HG03135 (cell line): ENCODE measurements around the gene IL36RN.

ENCODE experiments used
- ATAC-seq: cut with Tn5 transposase; IDR thresholded peaks from one replicate; pipeline ENCODE4 v1.9.1; 2021; ENCODE audit warnings: mild to moderate bottlenecking, moderate library complexity; ENCODE audit not compliant: unreplicated experiment

The IL36RN gene

DNA sequence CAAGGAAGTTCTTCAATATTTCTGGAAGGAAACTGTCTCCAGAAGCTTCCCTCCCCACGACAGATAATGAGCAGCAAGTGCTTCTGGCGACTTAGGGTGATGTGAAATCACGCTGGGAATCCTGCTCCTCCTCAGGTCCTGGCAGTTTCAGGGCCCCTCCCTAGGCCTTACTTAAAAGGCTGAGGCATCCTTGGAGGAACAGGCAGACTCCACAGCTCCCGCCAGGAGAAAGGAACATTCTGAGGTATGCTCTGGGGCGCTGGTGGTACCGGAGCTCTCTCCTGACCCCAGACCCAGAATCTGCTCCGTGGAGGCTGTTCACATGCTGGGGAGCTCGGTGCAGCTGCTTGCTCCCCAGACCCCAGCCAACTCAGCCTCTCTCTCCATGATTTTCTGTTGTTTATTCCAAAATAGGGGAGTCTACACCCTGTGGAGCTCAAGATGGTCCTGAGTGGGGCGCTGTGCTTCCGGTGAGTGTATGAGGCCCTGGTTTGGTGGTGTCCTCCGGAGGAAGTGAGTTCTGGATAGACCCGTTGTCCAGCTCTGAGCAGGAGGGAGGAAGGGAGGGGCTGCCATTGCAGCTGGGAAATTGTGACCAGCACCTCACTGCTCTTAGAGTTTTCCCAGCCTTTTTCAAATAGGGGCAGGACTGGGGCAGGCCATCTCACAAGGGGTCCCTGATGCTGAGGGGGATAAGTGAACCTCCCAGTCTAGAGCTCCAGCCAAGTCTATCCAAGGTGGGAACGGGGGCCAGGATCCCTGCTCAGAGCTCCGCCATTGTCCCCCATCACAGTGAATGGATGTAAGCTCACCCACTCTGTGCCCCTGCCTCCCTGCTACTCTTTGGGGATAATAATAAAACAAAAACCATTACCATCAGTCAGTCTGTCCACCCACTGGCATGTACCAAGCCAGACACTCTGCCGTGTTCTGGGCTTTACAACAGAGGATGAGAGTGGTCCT is at the start of gene IL36RN:
IL36RN (plus strand) TSS at position 201 of the 963 bp plus-strand sequence; CDS start at position 442, 241 bp downstream.
- no peak for ATAC-seq

DNA sequence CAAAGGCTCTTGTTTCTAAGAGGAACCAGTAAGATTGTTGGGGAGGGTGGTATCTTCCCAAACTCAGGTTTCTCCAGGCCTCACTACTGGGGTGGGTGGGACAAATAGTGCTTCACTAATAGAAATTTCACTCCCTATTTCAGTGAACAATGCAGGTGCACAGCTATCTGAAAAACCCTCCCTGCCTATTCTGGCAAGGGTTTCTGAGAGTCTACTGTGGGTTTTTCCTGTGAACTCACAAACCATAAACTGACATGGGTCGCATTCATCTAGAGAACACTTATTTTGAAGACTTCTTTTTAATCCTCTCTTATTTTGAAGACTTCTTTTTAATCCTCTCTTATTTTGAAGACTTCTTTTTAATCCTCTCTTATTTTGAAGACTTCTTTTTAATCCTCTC is 49.4 kb upstream of the IL36RN start:
- ATAC-seq, result no peak

DNA sequence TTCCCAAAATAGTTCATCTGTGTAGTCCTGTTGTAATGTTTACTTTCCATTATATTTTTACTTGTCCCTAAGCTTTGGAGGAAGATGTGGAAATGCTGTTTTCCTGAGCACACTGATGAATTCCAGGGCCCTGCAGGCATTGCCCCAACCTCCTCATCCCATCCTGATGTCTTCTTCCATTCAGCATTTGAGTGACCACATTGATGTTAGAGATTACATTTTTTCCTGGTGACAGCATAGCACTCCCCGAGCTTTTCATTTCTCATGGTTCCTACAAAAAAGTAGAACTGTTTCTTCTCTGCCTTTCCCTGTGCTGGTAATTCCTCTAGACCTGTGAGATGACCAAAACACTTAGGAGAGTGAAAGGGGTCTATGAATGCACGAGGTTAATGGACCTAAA is 48.9 kb upstream of the IL36RN start:
- ATAC-seq, result no peak

DNA sequence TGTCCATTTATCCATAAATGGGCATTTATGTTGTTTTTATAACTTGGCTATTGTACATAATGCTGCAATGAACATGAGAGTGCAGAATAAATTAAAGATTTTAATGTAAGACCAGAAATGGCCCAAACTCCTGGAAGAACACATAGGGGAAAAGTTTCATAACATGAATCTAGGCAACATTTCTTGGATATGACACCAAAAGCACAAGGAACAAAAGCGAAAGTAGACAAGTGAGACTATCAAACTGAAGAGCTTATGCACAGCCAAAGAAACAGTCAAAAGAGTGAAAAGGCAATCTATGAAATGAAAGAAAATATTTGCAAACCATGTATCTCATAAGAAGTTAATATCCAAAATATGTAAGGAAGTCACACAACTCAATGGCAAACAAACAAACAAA is 47.9 kb upstream of the IL36RN start:
- ATAC-seq, result no peak

DNA sequence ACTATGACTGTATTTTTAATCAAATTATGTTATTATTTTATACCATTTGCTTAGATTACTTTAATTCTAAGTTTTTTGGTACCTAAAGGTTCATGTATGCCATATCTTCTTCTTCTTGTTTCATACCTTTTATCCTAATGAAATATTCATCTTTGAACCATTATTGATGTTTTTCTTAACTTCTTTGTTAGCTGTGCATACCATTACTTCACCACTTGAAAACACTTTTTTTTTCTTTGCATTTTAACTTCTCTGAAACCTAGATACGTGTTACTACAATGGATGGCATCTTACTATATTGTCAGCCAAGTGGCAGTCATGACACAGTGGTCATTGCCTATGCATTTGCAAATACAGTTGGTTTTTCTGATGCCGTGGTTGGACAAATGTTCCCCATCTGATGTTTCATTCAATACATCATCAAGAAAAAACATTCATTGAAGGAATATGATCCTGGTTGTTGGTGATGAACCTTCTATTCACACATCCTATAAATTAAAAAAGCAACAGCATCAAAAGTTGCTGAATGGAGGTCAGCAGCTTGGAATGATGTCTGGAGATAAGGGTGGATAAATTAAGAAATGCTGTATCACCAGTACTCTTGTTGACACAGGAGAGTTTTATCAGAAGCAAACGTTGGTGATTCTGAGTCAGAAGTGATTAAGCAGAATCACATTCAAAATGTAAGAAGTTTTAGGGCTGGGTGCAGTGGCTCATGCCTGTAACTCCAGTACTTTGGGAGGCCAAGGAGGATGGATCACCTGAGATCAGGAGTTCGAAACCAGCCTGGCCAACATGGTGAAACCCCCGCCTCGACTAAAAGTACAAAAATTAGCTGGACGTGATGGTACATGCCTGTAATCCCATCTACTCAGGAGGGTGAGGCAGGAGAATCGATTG is 46.3 kb upstream of the IL36RN start:
- no peak for ATAC-seq

DNA sequence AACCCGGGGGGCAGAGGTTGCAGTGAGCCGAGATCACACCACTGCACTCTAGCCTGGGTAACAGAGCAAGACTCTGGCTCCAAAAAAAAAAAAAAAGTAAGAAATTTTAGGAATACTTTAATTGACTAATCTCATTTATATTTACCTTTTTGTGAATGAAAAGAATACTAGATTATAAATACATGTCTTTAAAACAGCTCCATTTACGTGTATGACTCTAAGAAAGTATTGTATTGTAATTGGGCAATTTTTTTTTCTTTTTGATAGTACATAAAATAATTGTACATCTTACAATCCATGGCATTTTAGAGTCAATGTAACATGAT is 45.7 kb upstream of the IL36RN start:
- ATAC-seq, result no peak

DNA sequence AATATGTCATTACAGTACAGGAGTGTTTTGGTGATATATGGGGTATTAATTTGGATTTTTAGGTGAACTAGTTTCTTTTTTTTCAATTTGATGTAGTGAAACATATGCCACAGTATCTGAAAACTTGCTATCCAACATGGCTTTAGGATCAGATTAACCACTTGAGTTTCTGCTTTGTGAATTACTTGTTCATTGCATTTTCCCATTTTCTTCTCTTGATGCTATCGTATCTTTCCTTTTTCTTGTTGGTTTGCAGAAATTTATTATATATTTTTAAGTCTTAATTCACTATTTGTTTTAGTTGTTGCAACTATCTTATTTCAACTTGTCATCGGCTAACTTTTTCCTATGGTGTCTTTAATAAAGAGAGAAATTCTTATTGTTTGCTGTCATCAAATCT is 44.9 kb upstream of the IL36RN start:
- ATAC-seq, result no peak

DNA sequence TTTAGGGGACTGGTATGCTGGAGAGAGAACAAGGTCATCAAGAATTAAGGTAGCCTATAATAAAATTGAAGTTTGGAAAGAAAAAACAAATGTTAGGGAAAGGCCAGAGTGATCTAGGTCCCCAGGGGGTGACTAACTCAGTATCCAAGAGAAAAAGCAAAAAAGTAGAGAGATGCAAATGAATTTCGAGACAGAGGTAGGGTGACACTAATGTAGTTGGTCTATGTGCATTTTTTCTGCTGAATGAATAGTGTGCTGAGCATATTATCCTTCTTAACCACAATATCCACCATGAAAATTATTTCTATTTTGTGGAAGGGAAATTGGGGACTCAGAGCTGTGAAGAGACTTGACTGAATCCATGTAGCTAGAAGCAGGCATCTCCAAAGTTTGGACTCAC is 44.0 kb upstream of the IL36RN start:
- no peak for ATAC-seq

DNA sequence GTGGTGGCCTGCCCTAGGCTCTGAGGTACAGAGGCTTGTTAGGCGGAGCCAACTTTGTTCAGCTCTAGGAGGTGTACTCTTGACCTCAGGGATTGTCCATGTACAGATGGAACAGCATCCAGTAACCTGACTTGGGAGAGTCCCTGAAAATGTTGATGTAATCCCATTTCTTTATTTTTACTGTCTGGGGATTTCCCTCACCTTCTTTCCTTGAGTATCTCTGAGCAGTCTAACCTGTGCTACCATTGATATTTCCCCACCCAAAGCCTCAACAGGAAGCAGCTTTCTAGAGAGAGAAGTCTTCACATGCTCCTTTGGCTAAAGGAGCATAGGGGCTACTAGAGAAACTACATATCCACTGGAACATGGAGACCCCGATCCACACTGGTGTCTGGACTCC is 43.3 kb upstream of the IL36RN start:
- ATAC-seq, result no peak

DNA sequence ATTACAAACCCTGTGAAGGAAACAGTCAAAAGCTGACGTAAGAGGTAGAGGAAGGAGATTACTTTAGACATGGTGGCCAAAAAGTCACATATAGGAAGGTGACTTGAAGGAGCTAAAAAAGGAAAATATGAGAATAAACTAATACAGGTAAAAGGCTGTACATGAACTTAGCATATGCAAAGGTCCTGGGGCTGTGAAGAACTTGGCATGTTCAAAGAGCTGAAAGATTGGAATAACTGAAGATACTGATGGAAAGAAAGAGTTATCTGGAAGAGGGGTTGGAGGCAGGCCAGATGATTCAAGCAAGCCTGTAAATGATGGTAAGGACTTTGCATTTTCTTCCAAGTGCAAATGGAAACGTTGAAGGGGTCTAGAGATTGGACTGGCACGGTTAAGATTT is 40.5 kb upstream of the IL36RN start:
- no peak for ATAC-seq

DNA sequence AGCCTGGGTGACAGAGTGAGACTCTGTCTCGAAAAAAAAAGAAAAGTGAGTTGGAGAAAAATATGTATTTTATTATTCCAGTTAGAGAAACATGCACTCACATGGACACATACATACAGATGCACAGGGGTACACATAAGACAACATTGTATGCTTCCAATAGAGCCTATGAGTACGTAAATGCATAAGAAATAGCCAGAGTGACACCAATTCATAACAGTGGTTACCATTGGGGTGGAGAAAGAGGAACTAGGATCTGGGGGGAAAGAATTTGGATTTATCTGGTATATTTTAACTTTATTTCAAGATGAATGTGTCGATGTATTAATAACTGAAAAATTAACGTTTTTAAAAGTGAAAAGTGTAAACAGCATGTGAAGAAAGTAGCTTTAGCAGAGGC is 37.7 kb upstream of the IL36RN start:
- no peak for ATAC-seq

DNA sequence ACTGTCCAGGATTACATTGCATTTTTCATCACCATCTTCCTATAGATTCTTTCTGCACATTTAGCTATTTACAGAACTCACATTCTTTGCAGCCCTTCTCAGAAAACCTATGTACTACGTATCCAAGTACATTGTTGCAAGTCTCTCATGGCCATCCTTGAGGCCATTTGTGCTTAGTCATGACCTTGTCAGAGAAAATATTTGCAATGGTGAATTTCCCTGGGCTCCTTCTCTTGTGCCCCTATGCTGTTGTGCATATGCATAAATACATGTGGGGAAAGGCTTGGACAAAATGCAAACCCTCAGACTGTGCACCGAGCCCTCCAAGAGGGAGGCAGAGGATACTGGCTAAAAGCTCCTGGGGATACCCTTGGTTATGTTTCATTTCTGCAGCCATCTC is 34.2 kb upstream of the IL36RN start:
- ATAC-seq, result no peak

DNA sequence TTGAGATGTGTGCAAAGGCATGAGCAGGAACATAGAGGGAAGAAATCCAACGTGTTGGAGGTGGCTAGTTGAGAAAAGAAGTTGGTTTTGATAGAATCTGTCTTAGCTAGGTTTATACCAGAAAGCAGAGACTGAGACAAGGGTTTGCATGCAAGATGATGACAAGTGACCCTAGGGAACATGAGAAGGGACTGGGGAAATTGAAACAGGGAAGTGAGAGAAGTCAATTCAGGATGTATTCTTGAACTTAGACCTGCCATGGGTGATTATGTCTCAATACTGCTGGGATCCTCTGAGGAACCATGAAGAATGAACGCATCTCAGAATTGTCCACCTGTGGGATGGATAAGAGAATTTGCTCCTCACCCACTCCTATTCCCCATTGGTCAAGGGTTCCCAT is 33.3 kb upstream of the IL36RN start:
- no peak for ATAC-seq

DNA sequence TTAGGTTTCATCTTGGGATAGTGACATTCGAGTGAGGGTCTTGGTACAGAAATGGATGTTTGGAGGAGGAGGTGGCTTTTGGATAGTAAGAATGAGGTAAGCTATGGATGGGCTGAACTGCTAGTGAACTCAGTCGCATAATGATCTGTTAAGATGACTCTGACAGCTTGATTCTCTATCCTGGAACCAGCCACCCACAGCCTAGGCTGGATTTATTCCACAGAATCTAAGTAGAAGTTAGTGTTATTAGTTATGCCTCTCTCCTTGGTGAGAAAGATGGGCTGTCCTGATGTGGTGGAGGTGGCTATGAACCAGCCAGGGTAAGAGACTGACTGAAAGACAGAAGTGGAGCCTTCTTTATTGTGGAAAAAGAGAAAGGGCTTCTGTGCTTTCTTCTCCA is 31.3 kb upstream of the IL36RN start:
- ATAC-seq, result no peak

DNA sequence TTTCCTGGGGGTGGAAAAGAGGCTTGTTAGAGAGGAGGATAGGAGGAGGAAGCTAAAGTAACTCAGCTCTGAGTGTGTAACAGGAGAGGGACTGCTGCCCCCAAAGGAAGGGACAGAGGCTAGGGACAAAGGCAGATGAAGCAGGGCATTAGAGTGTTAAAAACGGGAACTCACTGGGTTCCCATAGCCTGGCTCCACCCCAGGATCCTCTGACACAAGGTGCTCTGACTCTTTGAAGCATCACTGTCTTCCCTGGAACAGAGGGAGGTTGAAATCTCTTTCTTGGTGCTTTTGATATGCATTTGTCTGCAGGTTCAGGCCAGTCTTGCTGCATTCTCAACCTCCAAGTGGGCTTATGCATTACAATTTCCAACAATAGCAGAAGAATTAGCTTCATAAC is 30.9 kb upstream of the IL36RN start:
- no peak for ATAC-seq

DNA sequence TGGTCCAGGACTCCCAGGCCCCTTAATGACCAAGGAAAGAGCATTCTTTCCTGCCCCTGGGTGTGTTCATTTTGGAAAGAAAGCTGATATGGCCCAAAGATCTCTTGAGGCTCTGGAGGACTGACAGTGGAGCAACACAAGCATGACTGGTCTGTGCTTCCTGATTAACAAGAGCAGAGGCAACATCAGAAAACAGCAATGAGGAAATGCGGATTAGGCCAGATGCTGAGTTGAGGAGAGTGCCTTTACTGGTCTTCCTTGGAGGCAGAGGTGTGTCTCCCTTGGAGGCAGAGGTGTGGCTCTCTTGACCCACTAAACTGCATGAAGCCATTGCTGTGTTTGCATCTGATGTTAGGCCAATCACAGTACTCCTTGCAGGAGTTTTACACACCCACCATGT is 26.3 kb upstream of the IL36RN start:
- no peak for ATAC-seq

DNA sequence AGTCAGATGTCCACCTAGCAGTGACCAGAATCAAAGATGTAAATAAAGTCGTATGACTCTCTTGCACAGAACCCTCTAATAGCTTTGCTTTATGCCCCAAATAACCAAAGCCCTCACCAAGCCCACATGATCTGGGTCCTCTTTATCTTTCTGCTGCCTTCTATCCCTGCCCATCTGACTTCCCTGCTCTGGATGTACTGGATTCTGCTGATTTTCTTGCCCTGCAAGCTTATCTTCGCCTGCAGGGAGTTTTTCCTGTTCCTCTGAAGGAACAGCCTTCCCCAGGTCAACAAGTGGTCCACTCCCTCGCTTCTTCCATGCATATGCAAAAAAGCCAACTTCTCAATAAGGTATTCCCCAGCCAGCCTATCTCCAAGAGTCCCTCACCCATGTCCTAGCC is 25.0 kb upstream of the IL36RN start:
- ATAC-seq, result no peak

DNA sequence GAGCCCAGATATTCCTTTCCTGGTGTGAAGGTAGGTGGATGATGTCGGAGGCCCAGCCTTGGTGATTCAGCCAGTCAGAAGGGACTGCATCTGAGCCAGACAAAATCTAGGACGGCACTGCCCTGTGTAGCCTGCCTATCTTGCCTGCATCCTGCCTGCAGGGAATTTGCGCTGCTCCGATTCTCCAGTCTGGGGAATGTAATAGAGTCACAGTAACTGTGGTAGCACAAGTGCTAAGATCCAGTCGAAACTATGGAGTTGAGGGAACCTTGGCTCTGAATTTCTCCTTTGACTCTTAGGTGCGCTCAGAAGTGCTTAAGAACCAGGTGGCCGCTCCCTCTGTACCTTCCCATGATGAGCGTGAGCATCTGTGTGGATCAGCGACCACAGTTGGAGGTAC is 22.2 kb upstream of the IL36RN start:
- no peak for ATAC-seq

DNA sequence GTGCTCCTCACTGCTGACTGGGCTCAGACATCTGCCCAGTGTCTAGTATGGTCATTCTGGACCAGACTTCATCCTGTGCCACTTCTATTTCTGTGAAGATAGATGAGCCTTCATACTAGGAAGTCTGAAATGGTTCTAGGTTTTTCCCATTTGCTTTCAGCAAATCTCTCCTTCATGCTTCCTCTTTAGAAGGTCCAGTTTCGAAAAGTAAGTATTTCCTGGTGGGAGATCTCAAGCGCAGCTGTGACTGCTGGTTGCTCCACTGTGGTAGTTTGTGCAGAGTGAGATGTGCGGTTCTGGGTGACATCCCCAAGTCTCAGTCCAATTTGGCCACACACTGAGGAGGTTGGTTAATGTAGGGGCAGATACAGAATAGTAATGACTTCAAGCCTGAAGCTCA is 20.7 kb upstream of the IL36RN start:
- ATAC-seq, result no peak

DNA sequence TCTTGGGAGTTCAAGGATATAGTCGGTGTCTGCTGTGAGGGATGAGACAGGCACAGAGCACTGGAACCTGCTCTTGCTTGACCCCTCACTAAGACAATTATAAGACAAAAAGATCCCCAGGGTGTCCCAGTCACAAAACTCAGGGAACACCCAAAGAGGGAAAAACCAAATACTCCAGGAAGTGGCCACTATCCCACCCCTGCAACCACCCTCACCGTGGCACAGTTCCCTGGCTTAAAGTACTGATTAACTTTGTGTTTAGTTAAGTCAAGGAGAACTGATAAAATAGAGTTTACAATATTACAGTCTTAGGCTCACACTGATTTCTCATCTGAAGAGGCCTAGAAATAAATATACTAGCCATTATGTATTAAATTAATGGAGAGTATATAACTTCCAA is 19.8 kb upstream of the IL36RN start:
- ATAC-seq, result no peak

DNA sequence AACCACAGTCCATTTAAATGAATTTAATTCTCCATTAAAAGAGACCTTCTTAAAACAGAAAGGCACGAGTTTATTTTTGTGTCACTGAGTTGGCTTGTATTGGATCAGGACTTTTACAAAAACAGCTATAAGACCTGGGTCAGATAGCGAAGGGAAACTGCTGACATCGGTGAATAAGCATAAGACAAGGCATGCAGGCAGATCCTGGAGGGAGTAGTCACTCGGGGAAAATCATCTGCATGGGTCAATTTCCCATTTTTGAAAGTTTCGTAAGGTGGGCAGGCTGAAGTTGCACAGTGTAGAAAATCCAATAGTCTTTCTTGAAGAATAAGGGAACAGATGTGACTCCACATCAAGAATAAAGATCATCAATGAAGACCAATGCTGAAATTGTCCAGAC is 19.3 kb upstream of the IL36RN start:
- ATAC-seq, result no peak

DNA sequence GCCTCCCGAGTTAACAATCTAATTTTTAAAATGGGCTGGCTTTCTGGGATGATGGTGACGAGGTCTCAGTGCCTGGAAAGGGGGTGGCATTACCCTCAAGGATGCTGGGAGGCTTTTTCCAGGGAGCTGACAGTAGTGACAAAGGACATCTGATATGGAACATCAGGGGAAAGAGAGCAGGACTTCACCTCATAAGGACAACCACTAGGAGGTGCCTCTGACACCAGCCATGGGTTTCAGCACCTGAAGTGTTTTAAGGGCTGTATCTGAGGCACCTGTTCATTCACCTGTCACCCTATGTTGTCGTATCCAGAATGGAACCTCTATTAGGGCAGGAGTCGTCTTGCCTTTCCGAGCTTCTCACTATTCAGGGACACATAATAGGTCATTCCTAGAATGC is 17.1 kb upstream of the IL36RN start:
- ATAC-seq, result no peak
